Activated naive CD8-positive, alpha-beta T cell treated with anti-CD3 and anti-CD28 coated beads for 36 hours (primary cell): ENCODE results near the gene PLPP7. TPM values are rescaled to one million over a fixed set of nuclear protein-coding genes. Genes with fewer than 3 reads are reported as not detected.

ENCODE experiments used
- DNase-seq: peaks from one replicate; pipeline ENCODE4 v3.0.0; 2021
- H3K27ac Mint-ChIP-seq: one replicate; pipeline ENCODE4 v1.8.0; 2022; ENCODE audit warnings: mild to moderate bottlenecking, moderate library complexity, mixed read lengths
- H3K27me3 Mint-ChIP-seq: one replicate; pipeline ENCODE4 v1.8.0; 2022; ENCODE audit warnings: mild to moderate bottlenecking, mixed read lengths
- H3K36me3 Mint-ChIP-seq: one replicate; pipeline ENCODE4 v1.8.0; 2021; ENCODE audit warnings: mild to moderate bottlenecking, mixed read lengths
- H3K4me1 Mint-ChIP-seq: one replicate; pipeline ENCODE4 v1.8.0; 2021; ENCODE audit warnings: mixed read lengths
- H3K4me3 Mint-ChIP-seq: one replicate; pipeline ENCODE4 v1.8.0; 2022; ENCODE audit warnings: mild to moderate bottlenecking, moderate library complexity, mixed read lengths
- H3K9me3 Mint-ChIP-seq: one replicate; pipeline ENCODE4 v1.8.0; 2022; ENCODE audit warnings: mixed read lengths
- total RNA-seq, 2 experiments: library from RNA; stranded (reverse); gene quantifications; one replicate each; pipeline ENCODE4 v1.2.3, GENCODE V29; 2021

Gene PLPP7
- total RNA-seq, 2 experiments from 2014 or later = 0.35 to 0.42 TPM

DNA sequence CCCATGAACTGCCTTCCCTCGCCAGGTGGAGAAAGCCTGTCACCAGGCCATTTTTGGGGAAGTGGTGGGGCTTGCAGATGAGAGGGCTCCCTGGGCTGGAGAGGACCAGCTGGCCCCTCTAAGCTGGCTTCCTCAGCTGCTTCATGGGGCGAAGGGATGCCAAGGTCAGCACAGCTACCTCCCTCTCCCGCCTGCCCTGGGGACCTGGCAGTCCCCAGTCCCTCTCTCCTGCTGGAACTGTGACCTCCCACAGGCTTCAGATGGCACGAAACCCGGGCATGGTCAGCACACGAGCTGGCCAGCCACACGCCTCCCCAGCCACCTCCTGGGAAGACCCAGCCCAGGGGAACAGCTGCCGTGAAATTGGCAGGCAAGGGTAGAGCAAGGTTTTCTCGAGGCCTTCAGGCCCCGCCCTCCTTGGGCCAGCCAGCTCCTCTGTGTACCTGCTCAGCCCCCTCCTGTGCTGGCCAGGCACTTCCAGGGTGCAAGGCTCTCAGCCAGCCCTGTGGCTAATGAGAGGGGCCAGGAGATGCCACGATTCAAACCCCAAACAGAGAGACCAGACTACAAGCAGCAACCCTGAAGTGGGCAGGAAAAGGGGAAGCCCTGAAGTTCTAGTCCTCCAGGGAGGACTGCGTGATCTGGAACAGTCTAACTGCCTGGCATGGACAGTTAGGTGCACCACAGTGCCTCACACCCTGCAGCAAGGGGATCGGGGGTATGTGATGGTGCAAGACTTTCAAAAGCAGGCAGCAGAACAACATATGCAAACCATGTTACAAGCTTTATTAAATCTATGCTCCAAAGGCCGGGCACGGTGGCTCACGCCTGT lies 12.9 kb downstream of the PLPP7 start:
- no peaks in the 10 kb centered on the region for H3K4me1 Mint-ChIP-seq
- H3K27ac Mint-ChIP-seq = no peak overlapping the region
- H3K36me3 Mint-ChIP-seq = no peaks in the 10 kb centered on the region
- no peaks in the 10 kb centered on the region for H3K27me3 Mint-ChIP-seq
- H3K4me3 Mint-ChIP-seq = no peak overlapping the region
- no peaks in the 10 kb centered on the region for H3K9me3 Mint-ChIP-seq
- DNase-seq = no peak

DNA sequence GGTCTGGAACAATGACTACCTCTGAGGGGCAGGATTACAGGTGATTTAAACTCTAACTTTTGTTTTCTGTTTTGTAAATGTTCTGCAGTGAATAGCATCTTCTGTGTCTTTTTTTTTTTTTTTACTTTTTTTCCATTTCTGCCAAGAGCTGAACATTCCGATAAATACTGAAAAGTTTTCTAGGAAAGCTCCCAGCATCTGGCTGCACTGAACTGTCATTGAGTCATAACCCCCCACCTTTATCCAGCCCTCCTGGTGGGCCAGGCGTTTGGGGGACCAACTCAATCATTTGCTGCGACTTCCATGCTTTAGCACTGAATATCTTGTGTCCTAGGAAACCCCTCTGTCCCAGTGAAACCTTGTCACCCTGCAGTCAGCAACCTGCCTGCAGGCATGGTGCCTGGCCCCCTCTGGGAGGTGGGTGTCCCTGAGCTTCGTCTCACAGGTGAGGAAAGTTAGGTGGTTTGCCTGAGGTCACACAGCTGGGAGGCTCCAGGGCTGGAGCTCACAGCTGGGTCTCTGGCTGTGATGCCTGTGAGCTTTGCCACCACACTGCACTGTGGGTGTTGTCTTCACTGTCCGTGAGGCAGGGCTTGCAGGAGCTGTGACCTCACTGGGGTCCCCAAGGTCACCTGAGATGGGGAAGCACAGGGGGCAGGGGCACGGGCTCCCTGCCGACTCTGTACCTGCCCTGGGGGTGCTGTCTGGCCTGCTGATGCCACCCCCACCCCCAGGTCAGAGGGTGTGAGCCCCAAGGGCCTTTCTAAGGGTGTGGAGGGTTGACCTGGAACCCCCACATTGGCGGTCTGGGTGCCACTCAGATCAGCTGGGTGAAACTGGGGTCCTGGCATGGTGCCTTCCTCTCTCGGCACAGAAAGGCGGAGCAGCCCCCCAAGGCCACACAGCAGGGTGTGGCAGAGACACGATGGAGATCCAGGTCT lies 14.1 kb downstream of the PLPP7 start:
- H3K27ac Mint-ChIP-seq = no peak overlapping the region
- H3K4me1 Mint-ChIP-seq = no peaks in the 10 kb centered on the region
- no peak overlapping the region for H3K4me3 Mint-ChIP-seq
- no peaks in the 10 kb centered on the region for H3K36me3 Mint-ChIP-seq
- no peak for DNase-seq
- H3K27me3 Mint-ChIP-seq = no peaks in the 10 kb centered on the region
- H3K9me3 Mint-ChIP-seq = no peaks in the 10 kb centered on the region

DNA sequence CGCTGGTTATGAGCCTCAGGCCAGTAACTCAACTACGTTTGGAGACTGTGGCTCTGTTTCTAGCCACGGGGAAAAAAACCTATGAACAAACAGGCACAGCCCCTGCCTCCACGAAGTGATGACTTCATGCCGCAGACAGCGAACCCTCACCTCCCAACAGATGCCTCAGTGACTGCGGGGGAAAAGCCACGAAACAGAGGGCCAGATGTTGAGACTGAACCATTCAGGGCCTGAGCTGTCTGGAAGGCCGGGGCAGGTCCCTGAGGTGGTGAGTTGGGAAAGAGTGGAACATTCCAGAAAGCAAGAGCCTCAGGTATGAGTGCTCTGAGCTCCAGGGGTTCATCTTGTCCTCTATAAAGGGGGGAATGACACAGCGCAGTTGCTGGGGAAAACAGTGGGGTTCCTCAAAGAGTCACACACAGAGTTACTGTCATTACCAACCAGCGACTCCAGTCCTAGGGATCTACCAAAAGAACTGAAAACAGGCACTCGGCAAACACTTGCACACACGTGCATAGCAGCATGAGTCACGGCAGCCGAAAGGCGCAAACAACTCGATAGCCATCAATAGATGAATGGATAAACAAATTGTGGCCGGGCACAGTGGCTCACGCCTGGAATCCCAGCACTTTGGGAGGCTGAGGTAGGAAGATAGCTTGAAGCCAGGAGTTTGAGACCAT lies 15.3 kb downstream of the PLPP7 start:
- Mint-ChIP-seq H3K36me3 (no peaks in the 10 kb centered on the region), H3K4me1 (no peaks in the 10 kb centered on the region), H3K27ac (no peak overlapping the region), H3K9me3 (no peaks in the 10 kb centered on the region), H3K27me3 (no peaks in the 10 kb centered on the region), H3K4me3 (no peak overlapping the region)
- no peak for DNase-seq

DNA sequence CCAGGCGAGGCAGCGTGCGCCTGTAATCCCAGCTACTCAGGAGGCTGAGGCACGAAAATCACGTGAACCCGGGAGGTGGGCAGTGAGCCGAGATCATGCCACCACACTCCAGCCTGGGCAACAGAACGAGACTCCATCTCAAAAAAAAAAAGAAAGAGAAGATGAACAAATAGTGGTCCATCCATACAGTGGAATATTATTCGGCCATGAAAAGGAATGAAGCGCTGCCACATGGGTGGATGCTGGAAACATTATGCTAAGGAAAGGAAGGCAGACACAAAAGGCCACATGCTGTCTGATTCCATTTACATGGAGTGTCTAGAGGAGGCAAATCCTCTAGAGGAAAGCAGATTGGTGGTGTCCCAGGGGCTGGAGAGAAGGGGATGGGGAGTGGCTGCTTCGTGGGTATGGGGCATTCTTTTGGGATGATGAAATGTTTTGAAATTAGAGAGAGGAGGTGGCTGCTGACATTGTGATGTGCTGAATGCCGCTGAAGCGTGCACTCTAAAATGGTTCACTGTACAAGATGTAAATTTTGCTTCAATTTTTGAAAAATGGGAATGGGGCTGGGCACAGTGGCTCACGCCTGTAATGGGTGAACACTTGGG lies 17.0 kb downstream of the PLPP7 start:
- H3K27me3 Mint-ChIP-seq = no peaks in the 10 kb centered on the region
- peak overlapping the region; percentile 40 for H3K27ac Mint-ChIP-seq
- no peaks in the 10 kb centered on the region for H3K9me3 Mint-ChIP-seq
- DNase-seq = no peak
- H3K36me3 Mint-ChIP-seq = no peaks in the 10 kb centered on the region
- H3K4me3 Mint-ChIP-seq = no peak overlapping the region
- H3K4me1 Mint-ChIP-seq = peaks cover 9% of the 10 kb centered on the region

DNA sequence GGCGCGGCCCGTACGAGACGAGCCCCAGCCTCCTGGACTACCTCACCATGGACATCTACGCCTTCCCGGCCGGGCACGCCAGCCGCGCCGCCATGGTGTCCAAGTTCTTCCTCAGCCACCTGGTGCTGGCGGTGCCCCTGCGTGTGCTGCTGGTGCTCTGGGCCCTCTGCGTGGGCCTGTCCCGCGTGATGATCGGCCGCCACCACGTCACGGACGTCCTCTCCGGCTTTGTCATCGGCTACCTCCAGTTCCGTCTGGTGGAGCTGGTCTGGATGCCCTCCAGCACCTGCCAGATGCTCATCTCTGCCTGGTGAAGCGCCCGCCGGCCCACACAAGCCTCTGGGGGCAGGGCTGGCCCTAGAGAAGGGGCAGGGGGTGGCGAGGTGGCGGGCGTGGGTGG lies 18.5 kb downstream of the PLPP7 start:
- H3K27me3 Mint-ChIP-seq = no peaks in the 10 kb centered on the region

DNA sequence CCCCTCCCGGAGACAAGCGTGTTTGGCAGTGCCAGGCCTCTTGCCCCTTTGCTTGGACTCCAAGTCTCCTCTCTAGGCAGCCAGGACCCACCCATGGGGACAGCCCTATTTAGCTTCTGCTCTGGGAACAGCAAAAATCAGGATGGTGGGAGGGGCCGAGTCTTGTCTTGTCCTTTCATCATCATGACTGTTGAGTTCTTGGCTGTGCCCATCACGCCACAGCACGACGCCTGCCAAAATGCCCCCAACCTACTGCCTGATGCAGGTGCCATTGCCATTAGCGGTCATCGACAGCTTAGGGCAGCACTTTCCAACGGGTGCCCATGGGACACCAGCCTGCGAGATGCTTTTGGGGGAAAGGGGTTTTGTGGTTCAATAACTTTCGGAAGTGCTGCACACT lies 18.9 kb downstream of the PLPP7 start:
- no peaks in the 10 kb centered on the region for H3K27me3 Mint-ChIP-seq
- no peak overlapping the region for H3K27ac Mint-ChIP-seq
- H3K9me3 Mint-ChIP-seq = no peaks in the 10 kb centered on the region
- H3K36me3 Mint-ChIP-seq = no peaks in the 10 kb centered on the region
- H3K4me3 Mint-ChIP-seq = no peak overlapping the region
- no peak for DNase-seq
- peaks cover 9% of the 10 kb centered on the region for H3K4me1 Mint-ChIP-seq

More for the DNA sequence above, 18.5 kb downstream of the PLPP7 start:
- Mint-ChIP-seq H3K4me1 (peaks cover 9% of the 10 kb centered on the region), H3K36me3 (no peaks in the 10 kb centered on the region), H3K4me3 (no peak overlapping the region), H3K27ac (no peak overlapping the region), H3K9me3 (no peaks in the 10 kb centered on the region)
- no peak for DNase-seq

DNA sequence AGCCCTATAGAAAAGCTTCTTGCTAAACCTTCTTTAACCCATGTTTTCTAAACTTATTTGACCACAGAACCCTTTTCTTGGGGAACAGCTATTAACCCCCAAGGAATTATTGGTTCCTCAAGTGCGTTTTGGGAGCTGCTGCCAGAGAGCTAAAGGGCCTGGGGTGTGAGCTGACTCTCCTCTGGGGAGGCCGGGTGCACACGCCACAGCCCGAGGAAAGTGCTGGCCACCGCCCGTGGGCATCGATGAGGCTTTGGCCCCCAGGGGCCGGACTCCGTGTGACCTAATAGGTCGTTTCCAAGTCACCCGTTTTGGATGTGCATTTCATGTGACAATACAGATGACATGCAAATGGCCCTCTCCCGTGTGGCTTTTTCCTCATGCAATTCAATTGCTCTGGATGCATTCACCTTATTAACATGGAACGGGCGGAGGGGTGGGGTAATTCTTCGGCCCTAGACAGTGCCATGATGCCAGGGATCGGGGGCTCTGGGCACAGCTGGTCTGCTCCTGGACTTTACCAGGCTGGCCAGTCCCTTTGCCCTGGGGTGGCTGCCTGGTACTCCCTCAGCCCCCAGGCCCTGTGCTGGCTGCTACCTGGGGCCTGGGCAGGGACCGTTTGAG lies 19.5 kb downstream of the PLPP7 start:
- H3K9me3 Mint-ChIP-seq = no peaks in the 10 kb centered on the region
- H3K4me1 Mint-ChIP-seq = peaks cover 9% of the 10 kb centered on the region
- no peaks in the 10 kb centered on the region for H3K27me3 Mint-ChIP-seq
- DNase-seq = no peak
- no peak overlapping the region for H3K27ac Mint-ChIP-seq
- H3K4me3 Mint-ChIP-seq = no peak overlapping the region
- H3K36me3 Mint-ChIP-seq = no peaks in the 10 kb centered on the region

DNA sequence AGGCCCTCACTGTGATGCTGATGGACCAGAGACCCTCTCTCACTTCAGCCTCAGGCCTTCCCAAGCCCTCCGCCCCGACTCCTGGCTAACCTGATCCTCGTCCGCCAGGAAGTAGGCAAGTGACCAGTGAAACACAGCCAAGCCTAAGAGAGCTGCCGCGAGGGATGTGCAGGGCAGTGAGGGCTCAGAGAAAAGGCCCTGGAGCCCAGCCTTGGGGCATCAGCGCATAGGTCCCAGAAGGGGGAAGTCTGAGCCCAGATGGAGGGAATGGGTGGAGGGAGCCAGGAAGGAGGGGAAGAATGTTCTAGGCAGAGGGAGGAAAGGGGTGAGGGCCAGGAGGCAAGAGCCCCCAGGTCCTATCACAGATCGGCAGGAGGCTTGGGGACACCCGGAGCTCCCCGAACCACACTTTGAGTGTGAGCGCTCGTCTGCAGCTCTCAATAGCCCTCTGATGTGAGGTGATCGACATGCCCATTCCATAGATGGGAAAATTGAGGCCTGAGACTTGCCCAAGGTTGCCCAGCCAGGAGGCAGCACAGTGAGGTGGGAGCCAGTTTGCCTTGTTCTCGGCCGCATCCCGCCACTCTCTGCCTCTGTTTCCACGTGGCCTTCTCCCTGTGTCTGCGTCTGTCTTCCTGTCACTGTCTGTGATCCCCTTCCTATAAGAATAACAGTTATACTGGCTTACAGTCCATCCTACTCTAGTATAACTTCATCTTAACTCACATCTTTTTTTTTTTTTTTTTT lies 20.2 kb downstream of the PLPP7 start:
- Mint-ChIP-seq H3K9me3 (no peaks in the 10 kb centered on the region), H3K27ac (no peak overlapping the region)

DNA sequence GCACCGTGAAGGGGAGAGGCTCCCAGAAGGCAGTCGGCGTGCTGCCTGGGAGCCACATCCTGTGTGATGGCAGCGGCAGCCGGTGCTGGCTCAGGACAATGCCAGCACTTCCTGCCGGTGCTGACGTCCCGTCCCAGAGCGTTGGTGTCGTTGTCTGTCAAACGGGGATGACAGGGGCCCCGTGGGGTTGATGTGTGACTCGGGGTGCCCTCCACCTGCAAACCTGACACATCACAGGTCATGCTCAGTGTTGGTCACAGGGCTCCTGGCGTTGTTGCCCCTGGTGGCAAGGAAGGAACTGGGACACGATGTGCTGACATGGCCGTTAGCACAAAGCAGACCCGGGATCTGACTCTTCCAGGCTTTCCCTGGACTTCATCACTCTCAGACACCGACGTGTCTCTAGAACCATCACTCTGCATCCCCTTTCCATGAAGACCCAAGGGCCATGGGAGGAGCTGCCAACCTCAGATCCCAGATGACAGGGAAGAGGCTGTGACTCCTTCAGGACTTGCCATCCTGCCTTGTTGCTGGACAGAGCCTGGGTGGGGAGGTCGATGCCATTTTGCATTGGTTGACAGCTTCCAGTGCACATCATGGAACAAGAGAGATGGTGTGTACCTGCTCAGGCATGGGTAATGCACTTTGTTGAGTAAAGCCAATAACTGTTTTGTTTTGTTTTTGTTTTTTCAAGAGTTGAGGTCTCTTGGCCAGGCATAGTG lies 21.5 kb downstream of the PLPP7 start:
- Mint-ChIP-seq H3K9me3 (no peaks in the 10 kb centered on the region), H3K27me3 (no peaks in the 10 kb centered on the region), H3K27ac (peak overlapping the region; percentile 76), H3K4me3 (no peak overlapping the region), H3K36me3 (no peaks in the 10 kb centered on the region), H3K4me1 (peaks cover 9% of the 10 kb centered on the region)
- DNase-seq = peak; percentile 69

More for the DNA sequence above, 20.2 kb downstream of the PLPP7 start:
- DNase-seq = no peak
- H3K4me3 Mint-ChIP-seq = no peak overlapping the region
- peaks cover 9% of the 10 kb centered on the region for H3K4me1 Mint-ChIP-seq
- H3K27me3 Mint-ChIP-seq = no peaks in the 10 kb centered on the region
- H3K36me3 Mint-ChIP-seq = no peaks in the 10 kb centered on the region

DNA sequence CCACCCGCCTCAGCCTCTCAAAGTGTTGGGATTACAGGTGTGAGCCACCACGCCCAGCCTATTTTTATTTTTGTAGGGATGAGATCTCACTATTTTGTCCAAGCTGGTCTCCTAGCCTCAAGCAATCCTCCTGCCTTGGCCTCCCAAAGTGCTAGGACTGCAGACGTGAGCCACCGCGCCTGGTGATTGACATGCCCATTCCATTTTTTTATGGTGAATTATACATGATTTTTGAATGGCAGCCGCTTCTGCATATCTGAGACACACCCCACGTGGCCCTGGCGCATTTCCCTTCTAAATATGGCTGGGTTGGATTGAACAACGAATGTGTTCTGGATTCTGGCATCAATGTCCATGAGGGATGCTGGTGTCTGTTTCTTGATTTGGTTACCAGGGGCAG lies 22.7 kb downstream of the PLPP7 start:
- no peaks in the 10 kb centered on the region for H3K27me3 Mint-ChIP-seq
- no peaks in the 10 kb centered on the region for H3K36me3 Mint-ChIP-seq
- no peaks in the 10 kb centered on the region for H3K9me3 Mint-ChIP-seq
- no peak overlapping the region for H3K4me3 Mint-ChIP-seq
- no peak for DNase-seq
- H3K4me1 Mint-ChIP-seq = peaks cover 9% of the 10 kb centered on the region
- no peak overlapping the region for H3K27ac Mint-ChIP-seq

DNA sequence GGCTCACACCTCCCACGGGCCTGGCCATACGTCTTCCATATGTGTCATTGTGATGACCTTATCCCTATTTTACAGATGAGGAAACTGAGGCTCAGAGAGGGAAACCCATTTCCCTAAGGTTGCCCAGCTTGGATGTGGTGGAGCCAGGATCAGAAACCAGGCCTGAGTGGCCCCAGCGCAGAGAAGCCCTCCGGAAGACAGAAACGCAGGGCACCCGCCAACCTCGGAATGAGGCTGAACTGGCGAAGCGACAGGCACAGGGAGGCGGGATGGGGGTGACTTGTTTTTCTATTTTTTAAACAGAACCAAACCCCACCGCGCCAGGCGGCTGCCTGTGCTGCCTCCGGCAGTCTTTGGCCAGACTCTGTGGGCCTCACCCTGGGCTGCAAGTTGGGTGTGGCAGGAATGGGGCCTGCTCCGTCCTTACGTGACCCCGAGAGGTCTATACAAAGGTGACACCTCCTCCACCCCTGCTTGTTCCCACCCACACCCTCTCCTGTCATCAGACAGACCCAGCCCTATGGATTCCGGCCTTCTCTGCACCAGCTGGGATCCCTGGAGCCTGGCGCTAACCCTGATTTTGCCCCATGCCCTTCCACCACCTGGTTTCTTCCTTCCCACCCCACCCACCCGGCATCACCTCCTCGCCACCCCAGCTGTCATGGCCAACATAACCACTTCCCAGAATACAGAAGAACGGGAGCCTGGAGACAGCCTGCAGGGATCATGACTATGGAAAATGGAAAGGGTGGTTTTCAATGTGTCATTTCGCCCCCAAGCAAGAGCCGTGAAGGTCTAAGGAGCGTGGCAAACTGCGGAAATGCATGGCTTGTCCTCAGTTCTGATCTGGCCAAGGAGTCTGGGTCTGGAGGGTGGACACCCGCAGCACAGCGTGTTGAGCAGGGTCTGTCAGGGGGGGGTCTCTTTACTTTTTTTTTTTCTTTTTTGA lies 23.6 kb downstream of the PLPP7 start:
- H3K4me3 Mint-ChIP-seq = no peak overlapping the region
- H3K4me1 Mint-ChIP-seq = peaks cover 9% of the 10 kb centered on the region
- no peaks in the 10 kb centered on the region for H3K36me3 Mint-ChIP-seq
- DNase-seq = no peak
- no peaks in the 10 kb centered on the region for H3K9me3 Mint-ChIP-seq
- H3K27me3 Mint-ChIP-seq = no peaks in the 10 kb centered on the region
- no peak overlapping the region for H3K27ac Mint-ChIP-seq

DNA sequence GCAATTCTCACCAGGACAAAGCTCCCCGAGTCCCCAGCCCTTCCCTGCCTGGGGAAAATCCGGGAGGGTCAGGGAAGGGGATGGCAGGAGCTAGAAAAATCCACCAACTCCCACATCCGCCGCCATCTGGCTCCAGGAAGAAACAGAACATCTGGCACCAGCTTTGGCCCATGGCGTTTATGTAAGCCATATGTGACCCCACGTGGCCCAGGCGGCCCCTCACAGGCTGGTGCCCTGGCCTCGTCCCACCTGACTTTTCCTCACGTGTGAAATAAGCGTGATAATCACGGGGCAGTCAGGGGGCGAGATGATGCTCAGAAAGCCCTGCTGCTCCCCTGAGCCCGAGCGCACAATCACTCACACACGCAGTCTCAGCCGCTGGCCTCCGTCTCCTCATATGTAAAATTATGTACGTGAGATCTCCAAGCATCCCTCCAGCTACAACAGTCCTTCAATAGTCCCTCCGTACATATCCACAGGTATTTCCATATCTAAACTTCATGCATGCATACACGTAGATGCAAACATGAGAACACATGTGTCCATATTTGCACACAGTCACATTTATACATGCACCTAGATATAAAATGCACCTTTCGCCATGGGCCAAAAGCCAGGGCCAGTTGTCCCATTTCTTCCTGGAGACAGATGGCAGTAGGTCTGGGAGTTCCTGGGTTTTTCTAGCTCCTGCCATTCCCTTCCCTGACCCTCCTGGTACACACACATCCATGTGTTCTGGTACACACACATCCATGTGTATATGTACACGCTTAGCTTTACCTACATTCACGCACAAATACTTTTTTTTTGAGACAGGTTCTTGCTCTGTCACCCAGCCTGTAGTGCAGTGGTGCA lies 28.9 kb downstream of the PLPP7 start:
- no peaks in the 10 kb centered on the region for H3K36me3 Mint-ChIP-seq
- DNase-seq = no peak
- no peak overlapping the region for H3K27ac Mint-ChIP-seq
- H3K4me3 Mint-ChIP-seq = no peak overlapping the region
- H3K27me3 Mint-ChIP-seq = no peaks in the 10 kb centered on the region
- no peaks in the 10 kb centered on the region for H3K9me3 Mint-ChIP-seq
- no peaks in the 10 kb centered on the region for H3K4me1 Mint-ChIP-seq
